Right lobe of liver (tissue), 6 donors: ENCODE data around the gene SLC7A1. TPM values are rescaled to one million over a fixed set of nuclear protein-coding genes. Genes with fewer than 3 reads are reported as not detected.

Experiments used
- ATAC-seq, 4 donors: fragments of 200-7000 bp; cut with Tn5 transposase; one replicate each; pipeline ENCODE4 v1.9.1; 2020; ENCODE audit warnings: mild to moderate bottlenecking in 4 of 4, moderate library complexity in 4 of 4
- DNase-seq, 3 donors: peaks; one replicate each; pipeline ENCODE4 v3.0.0-alpha.2; 2020
- H3K27ac ChIP-seq, 3 donors: fragments of 200-600 bp; one replicate each; pipeline ENCODE4 v1.8.0; 2022
- H3K27me3 ChIP-seq, 2 donors: fragments of 200-600 bp; one replicate each; pipeline ENCODE4 v1.8.0; 2022
- H3K36me3 ChIP-seq, 4 donors: fragments of 200-600 bp; sonication (generic) in 1 of 4; one replicate each; pipeline versions ENCODE4 v1.5.1 to v1.8.0; 2017 to 2022; ENCODE audit warnings: control low read depth in 1 of 4
- H3K4me1 ChIP-seq, 4 donors: fragments of 200-600 bp; sonication (generic) in 1 of 4; one replicate each; pipeline versions ENCODE4 v1.5.1 to v1.8.0; 2017 to 2022; ENCODE audit warnings: control low read depth in 1 of 4
- H3K4me3 ChIP-seq, 3 donors: fragments of 200-600 bp; one replicate each; pipeline ENCODE4 v1.8.0; 2022
- H3K9me3 ChIP-seq, 4 donors: fragments of 200-600 bp; sonication (generic) in 1 of 4; one replicate each; pipeline versions ENCODE4 v1.5.1 to v1.8.0; 2017 to 2022; ENCODE audit warnings: control low read depth in 1 of 4
- POLR2A ChIP-seq: fragments of 450-650 bp; IDR thresholded peaks from one replicate; pipeline ENCODE4 v1.6.1; 2017; ENCODE audit warnings: antibody characterized with exemption, mild to moderate bottlenecking
- WGBS: methylation state at CpG from one replicate; pipeline ENCODE4 v1.1.6; 2018; ENCODE audit warnings: low coverage, low lambda C conversion rate; ENCODE audit not compliant: insufficient coverage; ENCODE audit errors: missing lambda C conversion rate; 5-methylcytosine and 5-hydroxymethylcytosine counted together
- intact Hi-C, 2 donors: fragments of 100-400 bp; cut with DNase I; formaldehyde crosslinking; loops; one replicate each; pipeline versions ENCODE4 v1.11.2 to v1.14.1; 2022
- total RNA-seq, 6 experiments: library from RNA; depleted of rRNA in 2 of 6; stranded (reverse); fragments of >200 nt in 2 of 6; fragmentation: NEBNext Ultra II Directional in 3 of 6; extraction: Animal tissue kit (Norgen Biotek cat#: 25700) in 3 of 6; gene quantifications; one replicate each; pipeline versions ENCODE4 v1.1.0 to v1.2.4, GENCODE V29; 2016 to 2023
- TF ChIP-seq, protein P1 (sequence below), 4 donors: fragments of 200-600 bp in 3 of 4; fragments of 450-650 bp in 1 of 4; IDR thresholded peaks; one replicate each; pipeline versions ENCODE4 v1.5.1 to v1.8.0; 2016 to 2022; ENCODE audit warnings: antibody characterized with exemption in 4 of 4, mild to moderate bottlenecking in 2 of 4
- donor health status: DM: no; HTN: yes; CAD: no.
- donor health status: DM: no; HTN: no; CAD: no.
- donor health status: DM: no; HTN: no; CAD: no.
- donor health status: DM: no; HTN: yes; CAD: no.
- donor health status: DM: no; HTN: yes; CAD: no.

The SLC7A1 gene
- total RNA-seq, 6 experiments from 2014 or later, result 0.70 to 6.5 (median 3.7) TPM

DNA sequence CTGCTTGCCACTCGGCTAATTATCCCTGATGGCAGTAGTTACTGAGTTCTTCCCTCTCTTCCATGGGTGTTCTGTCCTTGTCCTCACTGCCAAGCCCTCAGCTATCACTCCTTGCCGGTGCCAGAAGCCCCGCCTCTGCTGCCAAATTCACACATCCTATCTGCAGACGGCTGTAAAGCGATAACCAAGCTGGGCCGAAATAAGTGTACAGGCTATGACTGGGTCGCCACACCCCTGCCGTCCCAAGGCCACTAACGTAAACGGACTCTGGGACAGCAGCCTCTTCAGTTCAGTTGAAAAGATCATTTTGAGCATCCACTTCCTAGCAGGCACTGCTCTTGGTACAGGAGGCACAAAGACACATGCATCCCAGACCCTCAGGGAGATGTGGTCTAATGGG lies 13.3 kb downstream of the SLC7A1 start:
- H3K27ac ChIP-seq, result no peak overlapping the region
- intact Hi-C loops, result no loop called here
- no peak for ATAC-seq
- H3K27me3 ChIP-seq, result no peaks in the 10 kb centered on the region
- H3K4me1 ChIP-seq, result no peaks in the 10 kb centered on the region
- TF ChIP-seq POLR2A, result no peak
- TF ChIP-seq, protein P1, sequence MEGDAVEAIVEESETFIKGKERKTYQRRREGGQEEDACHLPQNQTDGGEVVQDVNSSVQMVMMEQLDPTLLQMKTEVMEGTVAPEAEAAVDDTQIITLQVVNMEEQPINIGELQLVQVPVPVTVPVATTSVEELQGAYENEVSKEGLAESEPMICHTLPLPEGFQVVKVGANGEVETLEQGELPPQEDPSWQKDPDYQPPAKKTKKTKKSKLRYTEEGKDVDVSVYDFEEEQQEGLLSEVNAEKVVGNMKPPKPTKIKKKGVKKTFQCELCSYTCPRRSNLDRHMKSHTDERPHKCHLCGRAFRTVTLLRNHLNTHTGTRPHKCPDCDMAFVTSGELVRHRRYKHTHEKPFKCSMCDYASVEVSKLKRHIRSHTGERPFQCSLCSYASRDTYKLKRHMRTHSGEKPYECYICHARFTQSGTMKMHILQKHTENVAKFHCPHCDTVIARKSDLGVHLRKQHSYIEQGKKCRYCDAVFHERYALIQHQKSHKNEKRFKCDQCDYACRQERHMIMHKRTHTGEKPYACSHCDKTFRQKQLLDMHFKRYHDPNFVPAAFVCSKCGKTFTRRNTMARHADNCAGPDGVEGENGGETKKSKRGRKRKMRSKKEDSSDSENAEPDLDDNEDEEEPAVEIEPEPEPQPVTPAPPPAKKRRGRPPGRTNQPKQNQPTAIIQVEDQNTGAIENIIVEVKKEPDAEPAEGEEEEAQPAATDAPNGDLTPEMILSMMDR (IDR thresholded peaks at IDR 0.05), result no peak
- 85% methylated on average over 4 of the region's 10 CpGs for WGBS
- no peak for DNase-seq
- H3K9me3 ChIP-seq, result no peaks in the 10 kb centered on the region
- no peaks in the 10 kb centered on the region for H3K36me3 ChIP-seq
- H3K4me3 ChIP-seq, result no peak overlapping the region

DNA sequence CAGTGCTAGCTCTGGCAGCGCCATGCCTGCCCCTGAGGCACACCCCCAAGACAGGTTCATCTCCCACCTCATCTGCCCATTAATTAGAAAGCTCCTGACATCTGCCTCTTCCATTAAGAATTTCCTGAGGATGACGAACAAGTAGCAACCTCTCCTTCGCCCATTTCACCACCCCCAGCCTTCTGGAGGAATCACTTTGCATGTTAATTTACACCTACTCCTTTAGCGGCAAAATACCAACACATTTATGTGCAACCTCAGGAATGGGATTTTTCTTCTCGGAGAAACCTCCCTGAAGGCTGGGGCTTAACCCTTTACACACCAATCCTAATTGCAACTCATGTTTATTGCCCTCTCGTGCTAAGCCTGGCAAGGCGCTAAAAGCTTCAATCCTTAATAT lies 13.8 kb downstream of the SLC7A1 start:
- Histone ChIP-seq H3K27me3 (no peaks in the 10 kb centered on the region), H3K36me3 (no peaks in the 10 kb centered on the region), H3K9me3 (no peaks in the 10 kb centered on the region), H3K4me1 (no peaks in the 10 kb centered on the region), H3K27ac (no peak overlapping the region), H3K4me3 (no peak overlapping the region)
- TF ChIP-seq, protein P1 (IDR thresholded peaks at IDR 0.05), result no peak
- TF ChIP-seq POLR2A, result no peak
- 83% methylated on average over 5 of the region's 7 CpGs for WGBS
- ATAC-seq (no peak), DNase-seq (no peak)
- intact Hi-C loops, result no loop called here

DNA sequence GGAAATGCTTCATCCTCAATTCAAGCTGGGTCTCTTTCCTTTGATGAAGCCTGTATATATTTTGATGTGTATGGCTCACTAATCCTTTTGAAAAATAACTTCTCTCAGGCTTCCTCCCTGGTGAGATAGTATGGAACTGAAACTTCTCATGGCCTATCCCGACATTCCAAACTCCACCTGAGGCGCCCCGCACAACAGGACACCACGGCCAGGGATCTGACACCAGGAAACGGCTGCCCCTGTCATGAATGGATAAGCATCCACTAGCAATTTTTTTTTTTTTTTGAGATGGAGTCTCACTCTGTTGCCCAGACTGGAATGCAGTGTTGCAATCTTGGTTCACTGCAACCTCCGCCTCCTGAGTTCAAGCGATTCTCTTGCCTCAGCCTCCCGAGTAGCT lies 16.4 kb downstream of the SLC7A1 start:
- intact Hi-C loops, result no loop called here
- no peaks in the 10 kb centered on the region for H3K4me1 ChIP-seq
- WGBS, result 95% methylated on average over 6 of the region's 8 CpGs
- DNase-seq (no peak), ATAC-seq (no peak)
- H3K36me3 ChIP-seq, result no peaks in the 10 kb centered on the region
- TF ChIP-seq, protein P1 (IDR thresholded peaks at IDR 0.05), result no peak
- TF ChIP-seq POLR2A, result no peak
- no peaks in the 10 kb centered on the region for H3K9me3 ChIP-seq
- no peak overlapping the region for H3K27ac ChIP-seq
- H3K4me3 ChIP-seq, result no peak overlapping the region
- no peaks in the 10 kb centered on the region for H3K27me3 ChIP-seq

DNA sequence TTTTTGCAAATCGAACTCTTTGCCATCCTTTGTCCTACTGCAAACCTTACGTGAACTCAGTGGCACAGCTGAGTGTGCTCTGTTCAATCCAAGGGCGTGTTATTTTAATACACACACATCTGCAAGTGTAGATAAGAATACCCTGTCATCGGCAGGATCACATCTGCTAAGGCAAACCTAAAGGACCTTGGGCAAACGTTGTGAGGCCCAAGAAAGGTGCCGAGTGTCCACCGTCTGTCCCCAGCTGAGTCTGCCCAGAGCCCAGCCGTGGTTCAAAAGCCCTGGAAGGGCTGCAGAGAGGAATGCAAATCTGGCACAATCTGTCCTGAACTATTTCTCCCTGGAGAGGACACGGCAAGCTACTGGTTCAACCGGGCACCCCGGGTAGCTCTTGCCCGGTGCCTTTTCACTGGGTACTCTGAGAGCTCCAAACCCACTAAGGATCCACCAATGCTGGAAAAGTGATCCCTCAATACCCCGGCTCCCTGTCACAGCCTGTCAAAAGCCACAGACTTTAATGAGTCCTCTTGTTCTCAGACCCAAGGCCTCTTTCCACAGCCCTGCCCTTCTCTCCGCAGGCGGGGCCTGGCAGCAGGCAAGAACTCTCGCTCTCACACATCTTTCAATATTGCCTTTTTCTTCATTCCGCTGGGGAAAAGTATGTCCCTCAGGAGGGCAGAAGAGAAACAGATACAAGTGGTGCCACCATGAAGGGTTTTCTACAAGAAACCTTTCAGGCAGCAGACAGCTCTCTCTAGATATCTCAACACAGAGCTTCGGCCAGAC lies 17.0 kb downstream of the SLC7A1 start:
- Histone ChIP-seq H3K27ac (no peak overlapping the region), H3K36me3 (no peaks in the 10 kb centered on the region), H3K4me1 (no peaks in the 10 kb centered on the region), H3K27me3 (no peaks in the 10 kb centered on the region), H3K9me3 (no peaks in the 10 kb centered on the region), H3K4me3 (no peak overlapping the region)
- TF ChIP-seq POLR2A, result no peak
- TF ChIP-seq, protein P1 (IDR thresholded peaks at IDR 0.05), result no peak
- DNase-seq (no peak), ATAC-seq (no peak)
- 81% methylated on average over 11 of the region's 18 CpGs for WGBS
- intact Hi-C loops, result no loop called here
